GM12878 (cell line): ENCODE results near the gene IRF2BP1. TPM values are rescaled to one million over a fixed set of nuclear protein-coding genes. Genes with fewer than 3 reads are reported as not detected.

Experiments used
- ATAC-seq: fragments of 200-7000 bp; cut with Tn5 transposase; 3 replicates; pipeline ENCODE4 v1.9.1; 2020; ENCODE audit warnings: mild to moderate bottlenecking, moderate library complexity
- BruUV-seq: library from RNA; stranded (reverse); fragments of 400-500 nt; replicated peaks from 2 replicates; lab custom pipeline; 2021; lab: Mats Ljungman, UMichigan
- CTCF ChIA-PET: fragments of 300-600 bp; sonication (Branson Sonifier 250); formaldehyde crosslinking; extraction: SDS; loops from one replicate; lab custom pipeline; 2021; ENCODE audit warnings: inconsistent platforms; lab: Yijun Ruan, JAX
- POLR2A ChIA-PET: fragments of 350-600 bp; formaldehyde crosslinking; extraction: SDS; loops from one replicate; lab custom pipeline; 2021; ENCODE audit warnings: inconsistent platforms; lab: Charles Lee
- RAD21 ChIA-PET: fragments of 300-600 bp; sonication (Branson Sonifier 250); formaldehyde crosslinking; loops from one replicate; lab custom pipeline; 2023; ENCODE audit warnings: antibody characterized with exemption; ENCODE audit not compliant: unreplicated experiment; lab: Charles Lee
- SMC1A ChIA-PET: fragments of 300-600 bp; sonication (Branson Sonifier 250); formaldehyde crosslinking; loops from one replicate; lab custom pipeline; 2023; ENCODE audit not compliant: unreplicated experiment, uncharacterized antibody; lab: Charles Lee
- DNase-seq: peaks from one replicate; pipeline ENCODE4 v3.0.0-alpha.2; 2011; ENCODE audit warnings: low read depth, low spot score
- FAIRE-seq: peaks from 3 replicates; lab custom pipeline; 2011; peaks lifted over from hg19 to GRCh38; lab: Jason Lieb, UNC
- H2AFZ ChIP-seq: 2 replicates; pipeline ENCODE4 v1.6.0; 2011; ENCODE audit warnings: low read depth, low read length, control low read depth; ENCODE audit not compliant: control insufficient read depth
- H3K27ac ChIP-seq: 2 replicates; pipeline ENCODE4 v1.5.1; 2011; ENCODE audit warnings: control low read depth; ENCODE audit not compliant: control insufficient read depth, insufficient read depth
- H3K27me3 ChIP-seq, 2 experiments: replicated peaks in 1 of 2; 2 replicates each; pipeline versions ENCODE4 v1.6.0 to v1.6.1; 2011; ENCODE audit warnings: low read length in 1 of 2; ENCODE audit not compliant: control insufficient read depth in 2 of 2, insufficient read depth in 2 of 2
- H3K36me3 ChIP-seq, 2 experiments: 2 replicates each; pipeline ENCODE4 v1.5.1; 2011; ENCODE audit warnings: low read length in 1 of 2; ENCODE audit not compliant: control insufficient read depth in 2 of 2, insufficient read depth in 2 of 2
- H3K4me1 ChIP-seq: 2 replicates; pipeline ENCODE4 v1.6.1; 2011; ENCODE audit warnings: mild to moderate bottlenecking, low read length, moderate library complexity, mixed read lengths; ENCODE audit not compliant: control insufficient read depth, insufficient read depth
- H3K4me2 ChIP-seq: 2 replicates; pipeline ENCODE4 v1.6.0; 2011; ENCODE audit warnings: control low read depth; ENCODE audit not compliant: control insufficient read depth, insufficient read depth
- H3K4me3 ChIP-seq: fragments of 200-600 bp; sonication (generic); 2 replicates; pipeline ENCODE4 v1.5.1; 2016
- H3K79me2 ChIP-seq: 2 replicates; pipeline ENCODE4 v1.6.0; 2011; ENCODE audit warnings: low read length; ENCODE audit not compliant: control insufficient read depth, insufficient read depth
- H3K9ac ChIP-seq: 2 replicates; pipeline ENCODE4 v1.8.0; 2011; ENCODE audit warnings: low read length, control low read depth, mixed read lengths; ENCODE audit not compliant: control insufficient read depth, insufficient read depth
- H3K9me3 ChIP-seq: replicated peaks from 3 replicates; pipeline ENCODE4 v1.5.1; 2011; ENCODE audit warnings: mild to moderate bottlenecking, low read length; ENCODE audit not compliant: control insufficient read depth, insufficient read depth
- H4K20me1 ChIP-seq: 2 replicates; pipeline ENCODE4 v1.6.0; 2011; ENCODE audit not compliant: control insufficient read depth, insufficient read depth
- BACH1 ChIP-seq: fragments of 450-650 bp; IDR thresholded peaks from 2 replicates; pipeline ENCODE4 v1.6.1; 2017; ENCODE audit warnings: mild to moderate bottlenecking, borderline replicate concordance
- BRCA1 ChIP-seq: IDR thresholded peaks from 2 replicates; pipeline ENCODE4 v1.6.1; 2011; ENCODE audit warnings: low read depth, low read length, improper control_type of control experiment
- IKZF1 ChIP-seq: fragments of 450-650 bp; conservative IDR thresholded peaks from 2 replicates; pipeline ENCODE4 v1.6.1; 2017; ENCODE audit warnings: antibody characterized with exemption, mild to moderate bottlenecking
- IKZF2 ChIP-seq, 2 experiments: fragments of 450-650 bp; IDR thresholded peaks; 2 replicates each; pipeline ENCODE4 v1.6.1; 2017; ENCODE audit warnings: mild to moderate bottlenecking in 2 of 2, moderate library complexity in 2 of 2
- KDM1A ChIP-seq: fragments of 200-600 bp; sonication (generic); IDR thresholded peaks from 2 replicates; pipeline ENCODE4 v1.6.1; 2016; ENCODE audit warnings: borderline replicate concordance
- MTA3 ChIP-seq: IDR thresholded peaks from 2 replicates; pipeline ENCODE4 v1.6.1; 2012; ENCODE audit warnings: low read length, inconsistent platforms, borderline replicate concordance
- NR2C1 ChIP-seq: fragments of 450-650 bp; IDR thresholded peaks from 2 replicates; pipeline ENCODE4 v1.6.1; 2017; ENCODE audit warnings: antibody characterized with exemption, mild to moderate bottlenecking, moderate library complexity
- NR2C2 ChIP-seq: IDR thresholded peaks from 2 replicates; pipeline ENCODE4 v1.6.1; 2011; ENCODE audit warnings: borderline replicate concordance, low read depth; ENCODE audit not compliant: control insufficient read depth, insufficient read length
- POLR2AphosphoS2 ChIP-seq: IDR thresholded peaks from 2 replicates; pipeline ENCODE4 v1.6.1; 2011; ENCODE audit warnings: low read depth, mild to moderate bottlenecking, low read length, improper control_type of control experiment, moderate library complexity
- SIN3A ChIP-seq: IDR thresholded peaks from 2 replicates; pipeline ENCODE4 v1.6.1; 2012; ENCODE audit warnings: low read depth, low read length, improper control_type of control experiment
- WRNIP1 ChIP-seq: IDR thresholded peaks from 2 replicates; pipeline ENCODE4 v1.6.1; 2011; ENCODE audit warnings: low read depth, low read length, improper control_type of control experiment, borderline replicate concordance
- ZSCAN29 ChIP-seq: fragments of 450-650 bp; IDR thresholded peaks from 2 replicates; pipeline ENCODE4 v1.6.1; 2017; ENCODE audit warnings: mild to moderate bottlenecking, moderate library complexity
- WGBS: methylation state at CpG from one replicate; pipeline ENCODE4 v1.1.6; 2016; ENCODE audit warnings: low lambda C conversion rate; ENCODE audit not compliant: insufficient replicate concordance, insufficient coverage; ENCODE audit errors: missing lambda C conversion rate; 5-methylcytosine and 5-hydroxymethylcytosine counted together
- in situ Hi-C: fragments of 300-500 bp; cut with MboI; formaldehyde crosslinking; loops from 9 replicates; pipeline ENCODE4 v1.14.3; 2018; ENCODE audit warnings: mixed read lengths
- intact Hi-C: fragments of 100-400 bp; cut with micrococcal nuclease; formaldehyde crosslinking; loops from one replicate; pipeline ENCODE4 v1.14.2; 2022; ENCODE audit not compliant: unreplicated experiment
- polyA plus RNA-seq, 11 experiments: library from polyadenylated mRNA; depleted of rRNA in 4 of 11; unstranded in 6 of 11; stranded (reverse) in 5 of 11; fragments of >200 nt; fragmentation: Nextera tagmentation in 4 of 11; fragmentation: Illumina TruSeq in 1 of 11; extraction: Ambion mirVana in 4 of 11; extraction: Trizol in 1 of 11; gene quantifications; 1 replicate in 1 of 11; 2 replicates in 10 of 11; pipeline versions ENCODE4 v1.2.1 to v1.2.3, GENCODE V29; 2011 to 2016; ENCODE audit warnings: inconsistent platforms in 2 of 11, missing spikeins in 2 of 11, low read depth in 1 of 11
- total RNA-seq, 4 experiments: library from RNA; depleted of rRNA in 3 of 4; stranded (reverse); fragments of >200 nt in 3 of 4; fragmentation: Illumina TruSeq in 1 of 4; extraction: Trizol in 1 of 4; gene quantifications; 2 replicates each; pipeline versions ENCODE4 v1.2.1 to v1.2.3, GENCODE V29; 2013 to 2021
- TF ChIP-seq, protein P1 (sequence below): fragments of 450-650 bp; IDR thresholded peaks from 2 replicates; pipeline ENCODE4 v1.6.1; 2017; ENCODE audit warnings: mild to moderate bottlenecking, low read depth, inconsistent platforms; ENCODE audit not compliant: poor library complexity, severe bottlenecking
- TF ChIP-seq, protein P2 (sequence below): fragments of 450-650 bp; IDR thresholded peaks from 2 replicates; pipeline ENCODE4 v1.6.1; 2014; ENCODE audit warnings: mild to moderate bottlenecking

Gene IRF2BP1
- total and polyA plus RNA-seq, 10 of the 15 experiments (the other 5 are each of a cell fraction or from before 2014, with no cell fraction given) = 0.31 to 24.4 (median 4.4) TPM

DNA sequence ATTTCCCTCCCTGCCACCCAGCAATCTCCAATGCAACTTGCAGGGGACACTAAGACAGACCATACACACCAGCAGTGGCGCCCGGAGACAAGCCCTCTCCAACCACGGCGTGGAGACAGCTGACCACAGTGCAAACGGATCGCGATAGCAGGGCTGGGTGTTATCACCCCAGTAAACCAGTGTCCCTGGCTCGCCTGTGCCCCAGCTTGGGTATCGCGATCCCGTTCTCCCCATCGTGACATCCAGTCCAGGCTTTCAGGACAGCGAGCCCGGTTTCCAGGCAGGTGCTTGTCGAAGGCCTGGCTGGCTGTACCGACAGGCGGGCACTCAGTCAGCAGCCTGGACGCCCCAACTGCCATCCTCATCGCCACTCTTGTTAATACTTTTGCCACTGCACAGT is 49.3 kb upstream of the IRF2BP1 start:
- Histone ChIP-seq H3K36me3 (no peaks in the 10 kb centered on the region), H3K27me3 (no peaks in the 10 kb centered on the region), H3K9me3 (no peaks in the 10 kb centered on the region), H3K79me2 (no peaks in the 10 kb centered on the region), H3K4me3 (no peak overlapping the region), H3K9ac (no peak overlapping the region), H3K4me1 (no peaks in the 10 kb centered on the region), H2AFZ (no peak overlapping the region), H3K27ac (no peak overlapping the region), H3K4me2 (no peak overlapping the region), H4K20me1 (no peaks in the 10 kb centered on the region)
- SMC1A ChIA-PET = no interaction called here
- in situ Hi-C loops = no loop called here
- TF ChIP-seq IKZF1 (no peak), ZSCAN29 (no peak), POLR2AphosphoS2 (no peak), IKZF2 (IDR thresholded peaks at IDR 0.05) (no peak), MTA3 (no peak), NR2C1 (no peak), SIN3A (no peak), WRNIP1 (no peak), BRCA1 (no peak), KDM1A (no peak), BACH1 (no peak), NR2C2 (no peak)
- TF ChIP-seq, protein P1, sequence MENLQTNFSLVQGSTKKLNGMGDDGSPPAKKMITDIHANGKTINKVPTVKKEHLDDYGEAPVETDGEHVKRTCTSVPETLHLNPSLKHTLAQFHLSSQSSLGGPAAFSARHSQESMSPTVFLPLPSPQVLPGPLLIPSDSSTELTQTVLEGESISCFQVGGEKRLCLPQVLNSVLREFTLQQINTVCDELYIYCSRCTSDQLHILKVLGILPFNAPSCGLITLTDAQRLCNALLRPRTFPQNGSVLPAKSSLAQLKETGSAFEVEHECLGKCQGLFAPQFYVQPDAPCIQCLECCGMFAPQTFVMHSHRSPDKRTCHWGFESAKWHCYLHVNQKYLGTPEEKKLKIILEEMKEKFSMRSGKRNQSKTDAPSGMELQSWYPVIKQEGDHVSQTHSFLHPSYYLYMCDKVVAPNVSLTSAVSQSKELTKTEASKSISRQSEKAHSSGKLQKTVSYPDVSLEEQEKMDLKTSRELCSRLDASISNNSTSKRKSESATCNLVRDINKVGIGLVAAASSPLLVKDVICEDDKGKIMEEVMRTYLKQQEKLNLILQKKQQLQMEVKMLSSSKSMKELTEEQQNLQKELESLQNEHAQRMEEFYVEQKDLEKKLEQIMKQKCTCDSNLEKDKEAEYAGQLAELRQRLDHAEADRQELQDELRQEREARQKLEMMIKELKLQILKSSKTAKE = no peak
- TF ChIP-seq, protein P2, sequence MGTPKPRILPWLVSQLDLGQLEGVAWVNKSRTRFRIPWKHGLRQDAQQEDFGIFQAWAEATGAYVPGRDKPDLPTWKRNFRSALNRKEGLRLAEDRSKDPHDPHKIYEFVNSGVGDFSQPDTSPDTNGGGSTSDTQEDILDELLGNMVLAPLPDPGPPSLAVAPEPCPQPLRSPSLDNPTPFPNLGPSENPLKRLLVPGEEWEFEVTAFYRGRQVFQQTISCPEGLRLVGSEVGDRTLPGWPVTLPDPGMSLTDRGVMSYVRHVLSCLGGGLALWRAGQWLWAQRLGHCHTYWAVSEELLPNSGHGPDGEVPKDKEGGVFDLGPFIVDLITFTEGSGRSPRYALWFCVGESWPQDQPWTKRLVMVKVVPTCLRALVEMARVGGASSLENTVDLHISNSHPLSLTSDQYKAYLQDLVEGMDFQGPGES = no peak
- POLR2A ChIA-PET = no interaction called here
- intact Hi-C loops = no loop called here
- BruUV-seq = no TSS peak
- DNase-seq = no peak
- no peak for ATAC-seq
- CTCF ChIA-PET = no interaction called here
- RAD21 ChIA-PET = no interaction called here
- WGBS = 51% methylated on average over 19 of the region's 19 CpGs
- no peak for FAIRE-seq
